M059J (cell line): ENCODE data around the gene LEFTY2. TPM values are rescaled to one million over a fixed set of nuclear protein-coding genes. Genes with fewer than 3 reads are reported as not detected.
"Not testable (repeated sequence)": the region's sequence is repeated elsewhere in the genome, so short reads cannot be mapped to it uniquely, and the experiment has no call there.

Experiments
- DNase-seq: peaks from one replicate; pipeline ENCODE4 v3.0.0-alpha.2; 2012; ENCODE audit warnings: low read depth
- total RNA-seq: library from RNA; depleted of rRNA; stranded (reverse); fragments of >200 nt; shearing (Covaris generic); gene quantifications from 2 replicates; pipeline ENCODE4 v1.2.3, GENCODE V29; 2014; rRNA removed

The LEFTY2 gene
- total RNA-seq, result not detected in 2 replicates

GRCh38 chr1:225941187-225941941 lies at the start of gene LEFTY2:
Gene LEFTY2 (minus strand): TSS chr1:225941220. CDS start chr1:225941140, 80 bp downstream.
- no peak for DNase-seq

- DNase-seq, result peak; percentile 56
These were observed 46.7 kb upstream of the LEFTY2 start for GRCh38 chr1:225987491-225988316.

GRCh38 chr1:225981714-225982113 lies 40.7 kb upstream of the LEFTY2 start:
- peak; percentile 28 for DNase-seq

- no peak for DNase-seq
These were observed 39.2 kb upstream of the LEFTY2 start for GRCh38 chr1:225980005-225980836.

- no peak for DNase-seq
These were observed 38.4 kb upstream of the LEFTY2 start for GRCh38 chr1:225979421-225979820.

- DNase-seq, result peak; percentile 43
These were observed 37.1 kb upstream of the LEFTY2 start for GRCh38 chr1:225977937-225978748.

- not testable (repeated sequence) for DNase-seq
These were observed 34.1 kb upstream of the LEFTY2 start for GRCh38 chr1:225975146-225975545.

- no peak for DNase-seq
These were observed 33.4 kb upstream of the LEFTY2 start for GRCh38 chr1:225974454-225974853.

- DNase-seq, result no peak
These were observed 32.1 kb upstream of the LEFTY2 start for GRCh38 chr1:225973158-225973557.

- no peak for DNase-seq
These were observed 31.5 kb upstream of the LEFTY2 start for GRCh38 chr1:225972344-225973152.

- DNase-seq, result not testable (repeated sequence)
These were observed 29.7 kb upstream of the LEFTY2 start for GRCh38 chr1:225970592-225971157.

GRCh38 chr1:225969751-225970150 lies 28.7 kb upstream of the LEFTY2 start:
- not testable (repeated sequence) for DNase-seq

- DNase-seq, result no peak
These were observed 24.2 kb upstream of the LEFTY2 start for GRCh38 chr1:225965231-225965630.

GRCh38 chr1:225963735-225964530 lies 22.9 kb upstream of the LEFTY2 start:
- peak; percentile 53 for DNase-seq

- no peak for DNase-seq
These were observed 21.5 kb upstream of the LEFTY2 start for GRCh38 chr1:225962440-225962975.

GRCh38 chr1:225961659-225962439 lies 20.8 kb upstream of the LEFTY2 start:
- DNase-seq, result no peak

- no peak for DNase-seq
These were observed 17.0 kb upstream of the LEFTY2 start for GRCh38 chr1:225958041-225958440.

- DNase-seq, result no peak
These were observed 13.7 kb upstream of the LEFTY2 start for GRCh38 chr1:225954753-225955152.
